Parathyroid adenoma (tissue), 2 donors: Measurements from ENCODE around the gene CEP128.

ENCODE experiments used
- H2AFZ ChIP-seq: fragments of 300-600 bp; sonication (generic); one replicate; pipeline ENCODE4 v1.7.0; 2017; ENCODE audit warnings: antibody characterized with exemption, mild to moderate bottlenecking
- H3K27ac ChIP-seq: fragments of 300-600 bp; sonication (generic); one replicate; pipeline ENCODE4 v1.7.0; 2017
- H3K27me3 ChIP-seq: fragments of 300-600 bp; sonication (generic); one replicate; pipeline ENCODE4 v1.7.0; 2017; ENCODE audit warnings: low read length; ENCODE audit not compliant: control insufficient read depth, insufficient read depth
- H3K36me3 ChIP-seq: fragments of 300-600 bp; sonication (generic); one replicate; pipeline ENCODE4 v1.7.0; 2017; ENCODE audit warnings: low read length; ENCODE audit not compliant: control insufficient read depth, insufficient read depth
- H3K4me1 ChIP-seq: fragments of 300-600 bp; sonication (generic); one replicate; pipeline ENCODE4 v1.7.0; 2017; ENCODE audit warnings: control low read depth
- H3K4me2 ChIP-seq: fragments of 300-600 bp; sonication (generic); one replicate; pipeline ENCODE4 v1.7.0; 2017; ENCODE audit warnings: low read length
- H3K4me3 ChIP-seq: fragments of 300-600 bp; sonication (generic); one replicate; pipeline ENCODE4 v1.7.0; 2017; ENCODE audit warnings: low read depth, low read length
- H3K79me2 ChIP-seq: fragments of 300-600 bp; sonication (generic); one replicate; pipeline ENCODE4 v1.7.0; 2017; ENCODE audit warnings: control low read depth
- H3K9ac ChIP-seq: fragments of 300-600 bp; sonication (generic); one replicate; pipeline ENCODE4 v1.7.0; 2017; ENCODE audit warnings: mild to moderate bottlenecking
- H3K9me3 ChIP-seq: fragments of 300-600 bp; sonication (generic); one replicate; pipeline ENCODE4 v1.7.0; 2017; ENCODE audit warnings: low read length; ENCODE audit not compliant: control insufficient read depth
- CTCF ChIP-seq: fragments of 300-600 bp; sonication (generic); IDR thresholded peaks from one replicate; pipeline ENCODE4 v1.7.0; 2017; ENCODE audit warnings: antibody characterized with exemption, mild to moderate bottlenecking
- donor health status: primary hyperparathyroidism.

CEP128 gene

GRCh38 chr14:80523518-80524117 lies 417.9 kb downstream of the CEP128 start:
- no peak overlapping the region for H3K4me2 ChIP-seq
- no peaks in the 10 kb centered on the region for H3K27me3 ChIP-seq
- H3K4me3 ChIP-seq: no peak overlapping the region
- H3K4me1 ChIP-seq: no peaks in the 10 kb centered on the region
- H2AFZ ChIP-seq: no peak overlapping the region
- H3K36me3 ChIP-seq: no peaks in the 10 kb centered on the region
- TF ChIP-seq CTCF: no peak
- no peak overlapping the region for H3K27ac ChIP-seq
- no peaks in the 10 kb centered on the region for H3K9me3 ChIP-seq
- H3K79me2 ChIP-seq: no peaks in the 10 kb centered on the region
- no peak overlapping the region for H3K9ac ChIP-seq

- Histone ChIP-seq H3K36me3 (no peaks in the 10 kb centered on the region), H3K79me2 (no peaks in the 10 kb centered on the region)
These were observed 418.6 kb downstream of the CEP128 start for GRCh38 chr14:80522936-80523335.

GRCh38 chr14:80522411-80522810 lies 419.1 kb downstream of the CEP128 start:
- no peak overlapping the region for H3K9ac ChIP-seq
- no peak overlapping the region for H3K27ac ChIP-seq
- TF ChIP-seq CTCF: no peak
- no peak overlapping the region for H3K4me3 ChIP-seq
- no peaks in the 10 kb centered on the region for H3K9me3 ChIP-seq
- no peaks in the 10 kb centered on the region for H3K4me1 ChIP-seq
- H3K27me3 ChIP-seq: no peaks in the 10 kb centered on the region
- H2AFZ ChIP-seq: no peak overlapping the region
- no peak overlapping the region for H3K4me2 ChIP-seq
- no peaks in the 10 kb centered on the region for H3K79me2 ChIP-seq
- no peaks in the 10 kb centered on the region for H3K36me3 ChIP-seq

More at GRCh38 chr14:80522936-80523335, 418.6 kb downstream of the CEP128 start:
- H3K9me3 ChIP-seq: no peaks in the 10 kb centered on the region
- H3K4me3 ChIP-seq: no peak overlapping the region
- no peak overlapping the region for H3K9ac ChIP-seq
- no peak overlapping the region for H3K27ac ChIP-seq
- no peak overlapping the region for H2AFZ ChIP-seq
- TF ChIP-seq CTCF: no peak
- no peak overlapping the region for H3K4me2 ChIP-seq
- H3K27me3 ChIP-seq: no peaks in the 10 kb centered on the region
- no peaks in the 10 kb centered on the region for H3K4me1 ChIP-seq

- no peak overlapping the region for H3K4me2 ChIP-seq
- no peak for TF ChIP-seq CTCF
These were observed 420.1 kb downstream of the CEP128 start for GRCh38 chr14:80521456-80521855.

GRCh38 chr14:80519002-80519401 lies 422.5 kb downstream of the CEP128 start:
- Histone ChIP-seq H3K9me3 (no peaks in the 10 kb centered on the region), H3K79me2 (no peaks in the 10 kb centered on the region), H3K4me1 (no peaks in the 10 kb centered on the region), H3K9ac (no peak overlapping the region), H3K27me3 (no peaks in the 10 kb centered on the region), H3K36me3 (no peaks in the 10 kb centered on the region), H2AFZ (no peak overlapping the region), H3K4me2 (no peak overlapping the region), H3K27ac (no peak overlapping the region), H3K4me3 (no peak overlapping the region)
- no peak for TF ChIP-seq CTCF

More at GRCh38 chr14:80521456-80521855, 420.1 kb downstream of the CEP128 start:
- no peak overlapping the region for H3K4me3 ChIP-seq
- H3K79me2 ChIP-seq: no peaks in the 10 kb centered on the region
- no peaks in the 10 kb centered on the region for H3K27me3 ChIP-seq
- no peak overlapping the region for H3K27ac ChIP-seq
- no peaks in the 10 kb centered on the region for H3K9me3 ChIP-seq
- H3K4me1 ChIP-seq: no peaks in the 10 kb centered on the region
- no peak overlapping the region for H3K9ac ChIP-seq
- H3K36me3 ChIP-seq: no peaks in the 10 kb centered on the region
- H2AFZ ChIP-seq: no peak overlapping the region
